H1 (cell line): ENCODE data around the gene TGFB3. TPM values are rescaled to one million over a fixed set of nuclear protein-coding genes. Genes with fewer than 3 reads are reported as not detected.

Experiments
- CBX8 ChIP-seq: fragments of 300-800, 300-1000 bp; sonication (generic); IDR thresholded peaks from 2 replicates; pipeline ENCODE4 v1.7.1; 2016; ENCODE audit warnings: low read depth, low read length, borderline replicate concordance
- PHF8 ChIP-seq: fragments of 200-600 bp; sonication (generic); conservative IDR thresholded peaks from 2 replicates; pipeline ENCODE4 v1.7.1; 2012; ENCODE audit warnings: low read depth, mild to moderate bottlenecking, inconsistent platforms, low read length, moderate library complexity
- POLR2AphosphoS5 ChIP-seq: IDR thresholded peaks from 2 replicates; pipeline ENCODE4 v1.6.1; 2011; ENCODE audit warnings: low read depth, low read length
- POU5F1 ChIP-seq: IDR thresholded peaks from 2 replicates; pipeline ENCODE4 v1.6.1; 2011; ENCODE audit warnings: low read depth, mild to moderate bottlenecking, low read length, moderate library complexity
- RBBP5 ChIP-seq: IDR thresholded peaks from 2 replicates; pipeline ENCODE4 v1.7.1; 2012; ENCODE audit warnings: low read depth, mild to moderate bottlenecking, inconsistent platforms, low read length, moderate library complexity, borderline replicate concordance
- ZNF274 ChIP-seq: IDR thresholded peaks from 2 replicates; pipeline ENCODE4 v1.7.0; 2012; ENCODE audit warnings: low read length, borderline replicate concordance; ENCODE audit errors: extremely low read depth
- polyA plus RNA-seq, 7 experiments: library from polyadenylated mRNA; depleted of rRNA in 3 of 7; stranded (reverse) in 5 of 7; unstranded in 2 of 7; fragments of >200 nt in 5 of 7; fragments of 200-250 nt in 2 of 7; gene quantifications; 1 replicate in 5 of 7; 2 replicates in 1 of 7; 4 replicates in 1 of 7; pipeline versions ENCODE4 v1.2.1 to v1.2.3, GENCODE V29; 2011 to 2013; ENCODE audit warnings: missing spikeins in 2 of 7, mixed read lengths in 2 of 7
- total RNA-seq: library from RNA; stranded (reverse); fragmentation: NEBNext Ultra II Directional; extraction: Animal tissue kit (Norgen Biotek cat#: 25700); gene quantifications from 2 replicates; pipeline ENCODE4 v1.2.1, GENCODE V29; 2021
- TF ChIP-seq, protein P1 (sequence below): IDR thresholded peaks from 2 replicates; pipeline ENCODE4 v1.6.1; 2012; ENCODE audit warnings: inconsistent platforms
- TF ChIP-seq, protein P2 (sequence below): IDR thresholded peaks from 2 replicates; pipeline ENCODE4 v1.6.1; 2011; ENCODE audit warnings: low read length, improper control_type of control experiment

The TGFB3 gene
- total and polyA plus RNA-seq, 2 of the 8 experiments (the other 6 are each of a cell fraction or from before 2014, with no cell fraction given) = 0.65 to 0.86 TPM

DNA sequence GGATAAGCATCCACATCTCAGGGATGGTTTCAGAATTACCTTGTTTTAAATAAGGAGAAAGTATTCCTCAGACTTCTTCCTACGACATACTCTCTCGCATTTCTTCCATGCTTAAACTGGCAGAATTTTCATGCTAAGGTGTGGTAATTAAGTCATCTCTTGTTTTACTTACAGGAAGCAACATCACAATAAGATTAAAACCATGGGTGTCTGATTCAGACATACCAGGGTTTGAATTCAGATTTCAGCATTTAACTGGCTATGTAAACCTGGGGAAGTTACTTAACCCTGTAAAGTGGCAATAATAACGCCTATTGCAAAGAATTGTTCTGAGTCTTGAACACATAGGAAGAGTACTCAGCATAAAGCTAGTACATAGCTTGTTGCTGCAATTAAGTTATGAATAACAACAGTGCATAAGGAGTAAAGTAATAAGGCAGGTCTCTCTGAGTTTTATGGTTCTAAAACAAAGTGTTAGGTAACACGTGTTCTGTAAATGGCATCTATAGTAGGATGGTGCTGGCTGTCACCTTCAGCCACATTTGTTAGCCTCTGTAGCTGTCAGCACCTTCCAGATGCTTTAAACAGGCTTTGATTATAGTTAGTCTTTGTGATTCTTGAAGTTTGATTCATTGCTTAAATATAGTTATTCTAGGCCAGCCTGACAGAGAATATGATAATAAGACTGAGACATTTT is 42.6 kb upstream of the TGFB3 start (continued):
- TF ChIP-seq RBBP5 (no peak), CBX8 (no peak), POLR2AphosphoS5 (no peak), ZNF274 (no peak), PHF8 (no peak), POU5F1 (no peak)
- TF ChIP-seq, protein P1, sequence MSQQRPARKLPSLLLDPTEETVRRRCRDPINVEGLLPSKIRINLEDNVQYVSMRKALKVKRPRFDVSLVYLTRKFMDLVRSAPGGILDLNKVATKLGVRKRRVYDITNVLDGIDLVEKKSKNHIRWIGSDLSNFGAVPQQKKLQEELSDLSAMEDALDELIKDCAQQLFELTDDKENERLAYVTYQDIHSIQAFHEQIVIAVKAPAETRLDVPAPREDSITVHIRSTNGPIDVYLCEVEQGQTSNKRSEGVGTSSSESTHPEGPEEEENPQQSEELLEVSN = no peak
- TF ChIP-seq, protein P2, sequence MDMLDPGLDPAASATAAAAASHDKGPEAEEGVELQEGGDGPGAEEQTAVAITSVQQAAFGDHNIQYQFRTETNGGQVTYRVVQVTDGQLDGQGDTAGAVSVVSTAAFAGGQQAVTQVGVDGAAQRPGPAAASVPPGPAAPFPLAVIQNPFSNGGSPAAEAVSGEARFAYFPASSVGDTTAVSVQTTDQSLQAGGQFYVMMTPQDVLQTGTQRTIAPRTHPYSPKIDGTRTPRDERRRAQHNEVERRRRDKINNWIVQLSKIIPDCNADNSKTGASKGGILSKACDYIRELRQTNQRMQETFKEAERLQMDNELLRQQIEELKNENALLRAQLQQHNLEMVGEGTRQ = no peak
